GM12878 (cell line): ENCODE results near the gene MGAT1. TPM values are rescaled to one million over a fixed set of nuclear protein-coding genes. Genes with fewer than 3 reads are reported as not detected.

ENCODE experiments used
- ATAC-seq: fragments of 200-7000 bp; cut with Tn5 transposase; 3 replicates; pipeline ENCODE4 v1.9.1; 2020; ENCODE audit warnings: mild to moderate bottlenecking, moderate library complexity
- BruUV-seq: library from RNA; stranded (reverse); fragments of 400-500 nt; replicated peaks from 2 replicates; lab custom pipeline; 2021; lab: Mats Ljungman, UMichigan
- CTCF ChIA-PET: fragments of 300-600 bp; sonication (Branson Sonifier 250); formaldehyde crosslinking; extraction: SDS; loops from one replicate; lab custom pipeline; 2021; ENCODE audit warnings: inconsistent platforms; lab: Yijun Ruan, JAX
- POLR2A ChIA-PET: fragments of 350-600 bp; formaldehyde crosslinking; extraction: SDS; loops from one replicate; lab custom pipeline; 2021; ENCODE audit warnings: inconsistent platforms; lab: Charles Lee
- RAD21 ChIA-PET: fragments of 300-600 bp; sonication (Branson Sonifier 250); formaldehyde crosslinking; loops from one replicate; lab custom pipeline; 2023; ENCODE audit warnings: antibody characterized with exemption; ENCODE audit not compliant: unreplicated experiment; lab: Charles Lee
- SMC1A ChIA-PET: fragments of 300-600 bp; sonication (Branson Sonifier 250); formaldehyde crosslinking; loops from one replicate; lab custom pipeline; 2023; ENCODE audit not compliant: unreplicated experiment, uncharacterized antibody; lab: Charles Lee
- DNase-seq: peaks from one replicate; pipeline ENCODE4 v3.0.0-alpha.2; 2011; ENCODE audit warnings: low read depth, low spot score
- FAIRE-seq: peaks from 3 replicates; lab custom pipeline; 2011; peaks lifted over from hg19 to GRCh38; lab: Jason Lieb, UNC
- H2AFZ ChIP-seq: 2 replicates; pipeline ENCODE4 v1.6.0; 2011; ENCODE audit warnings: low read depth, low read length, control low read depth; ENCODE audit not compliant: control insufficient read depth
- H3K27ac ChIP-seq: 2 replicates; pipeline ENCODE4 v1.5.1; 2011; ENCODE audit warnings: control low read depth; ENCODE audit not compliant: control insufficient read depth, insufficient read depth
- H3K27me3 ChIP-seq, 2 experiments: replicated peaks in 1 of 2; 2 replicates each; pipeline versions ENCODE4 v1.6.0 to v1.6.1; 2011; ENCODE audit warnings: low read length in 1 of 2; ENCODE audit not compliant: control insufficient read depth in 2 of 2, insufficient read depth in 2 of 2
- H3K36me3 ChIP-seq, 2 experiments: 2 replicates each; pipeline ENCODE4 v1.5.1; 2011; ENCODE audit warnings: low read length in 1 of 2; ENCODE audit not compliant: control insufficient read depth in 2 of 2, insufficient read depth in 2 of 2
- H3K4me1 ChIP-seq: 2 replicates; pipeline ENCODE4 v1.6.1; 2011; ENCODE audit warnings: mild to moderate bottlenecking, low read length, moderate library complexity, mixed read lengths; ENCODE audit not compliant: control insufficient read depth, insufficient read depth
- H3K4me2 ChIP-seq: 2 replicates; pipeline ENCODE4 v1.6.0; 2011; ENCODE audit warnings: control low read depth; ENCODE audit not compliant: control insufficient read depth, insufficient read depth
- H3K4me3 ChIP-seq: fragments of 200-600 bp; sonication (generic); 2 replicates; pipeline ENCODE4 v1.5.1; 2016
- H3K79me2 ChIP-seq: 2 replicates; pipeline ENCODE4 v1.6.0; 2011; ENCODE audit warnings: low read length; ENCODE audit not compliant: control insufficient read depth, insufficient read depth
- H3K9ac ChIP-seq: 2 replicates; pipeline ENCODE4 v1.8.0; 2011; ENCODE audit warnings: low read length, control low read depth, mixed read lengths; ENCODE audit not compliant: control insufficient read depth, insufficient read depth
- H3K9me3 ChIP-seq: replicated peaks from 3 replicates; pipeline ENCODE4 v1.5.1; 2011; ENCODE audit warnings: mild to moderate bottlenecking, low read length; ENCODE audit not compliant: control insufficient read depth, insufficient read depth
- H4K20me1 ChIP-seq: 2 replicates; pipeline ENCODE4 v1.6.0; 2011; ENCODE audit not compliant: control insufficient read depth, insufficient read depth
- ESRRA ChIP-seq: IDR thresholded peaks from 2 replicates; pipeline ENCODE4 v1.6.1; 2012; ENCODE audit warnings: mild to moderate bottlenecking, low read length, improper control_type of control experiment
- RB1 ChIP-seq: fragments of 450-650 bp; formaldehyde crosslinking; IDR thresholded peaks from 2 replicates; pipeline ENCODE4 v1.6.1; 2017; ENCODE audit warnings: mild to moderate bottlenecking, borderline replicate concordance
- WRNIP1 ChIP-seq: IDR thresholded peaks from 2 replicates; pipeline ENCODE4 v1.6.1; 2011; ENCODE audit warnings: low read depth, low read length, improper control_type of control experiment, borderline replicate concordance
- WGBS: methylation state at CpG from one replicate; pipeline ENCODE4 v1.1.6; 2016; ENCODE audit warnings: low lambda C conversion rate; ENCODE audit not compliant: insufficient replicate concordance, insufficient coverage; ENCODE audit errors: missing lambda C conversion rate; 5-methylcytosine and 5-hydroxymethylcytosine counted together
- in situ Hi-C: fragments of 300-500 bp; cut with MboI; formaldehyde crosslinking; loops from 9 replicates; pipeline ENCODE4 v1.14.3; 2018; ENCODE audit warnings: mixed read lengths
- intact Hi-C: fragments of 100-400 bp; cut with micrococcal nuclease; formaldehyde crosslinking; loops from one replicate; pipeline ENCODE4 v1.14.2; 2022; ENCODE audit not compliant: unreplicated experiment
- polyA plus RNA-seq, 11 experiments: library from polyadenylated mRNA; depleted of rRNA in 4 of 11; unstranded in 6 of 11; stranded (reverse) in 5 of 11; fragments of >200 nt; fragmentation: Nextera tagmentation in 4 of 11; fragmentation: Illumina TruSeq in 1 of 11; extraction: Ambion mirVana in 4 of 11; extraction: Trizol in 1 of 11; gene quantifications; 1 replicate in 1 of 11; 2 replicates in 10 of 11; pipeline versions ENCODE4 v1.2.1 to v1.2.3, GENCODE V29; 2011 to 2016; ENCODE audit warnings: inconsistent platforms in 2 of 11, missing spikeins in 2 of 11, low read depth in 1 of 11
- total RNA-seq, 4 experiments: library from RNA; depleted of rRNA in 3 of 4; stranded (reverse); fragments of >200 nt in 3 of 4; fragmentation: Illumina TruSeq in 1 of 4; extraction: Trizol in 1 of 4; gene quantifications; 2 replicates each; pipeline versions ENCODE4 v1.2.1 to v1.2.3, GENCODE V29; 2013 to 2021
- TF ChIP-seq, protein P1 (sequence below): fragments of 450-650 bp; IDR thresholded peaks from 2 replicates; pipeline ENCODE4 v1.6.1; 2018; ENCODE audit warnings: borderline replicate concordance, mild to moderate bottlenecking; ENCODE audit not compliant: partially characterized antibody

Gene MGAT1
- total and polyA plus RNA-seq, 10 of the 15 experiments (the other 5 are each of a cell fraction or from before 2014, with no cell fraction given), result 3.1 to 88.4 (median 62.7) TPM

DNA sequence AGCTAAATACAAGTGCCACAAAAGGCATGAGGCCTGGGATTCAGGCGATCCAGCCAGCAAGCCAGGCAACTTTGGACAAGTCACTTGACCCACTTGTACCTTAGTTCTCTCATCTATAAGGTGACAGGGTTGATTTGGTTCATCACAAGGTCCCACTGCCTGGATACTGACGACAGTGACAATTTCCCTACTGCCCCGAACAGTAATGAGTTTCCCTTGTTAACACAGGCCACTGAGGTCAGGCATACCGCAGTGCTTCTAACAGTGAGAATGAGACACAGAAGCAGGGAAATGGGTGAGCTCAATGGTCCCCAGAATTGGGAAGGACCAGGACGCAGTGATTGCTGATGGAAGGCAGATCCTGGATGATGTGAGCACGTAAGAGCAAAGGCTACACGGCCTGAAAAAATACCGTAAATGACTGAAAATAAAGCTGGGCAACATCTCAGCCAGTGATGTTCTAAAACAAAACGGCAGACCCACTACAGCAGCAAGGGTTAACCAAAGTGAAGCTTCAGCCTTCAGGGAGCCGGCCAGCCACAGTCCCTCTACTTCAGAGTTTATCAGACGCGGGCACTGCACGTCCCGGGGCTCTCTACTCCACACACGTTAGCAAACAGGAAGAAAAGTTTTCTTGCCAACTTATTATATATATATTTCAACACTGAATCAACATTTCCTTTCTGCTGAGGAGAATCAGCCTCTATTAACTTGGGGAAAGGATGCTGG is 846 bp downstream of the MGAT1 start:
- Histone ChIP-seq H3K4me1 (peaks cover 43% of the 10 kb centered on the region), H3K4me2 (peak overlapping the region; percentile 96), H3K27ac (no peak overlapping the region), H3K9ac (peak overlapping the region; percentile 48), H2AFZ (no peak overlapping the region), H4K20me1 (peaks cover 43% of the 10 kb centered on the region), H3K9me3 (no peaks in the 10 kb centered on the region), H3K27me3 (no peaks in the 10 kb centered on the region), H3K79me2 (peaks cover 88% of the 10 kb centered on the region), H3K4me3 (peak overlapping the region; percentile 81), H3K36me3 (peaks cover 4 to 27% of the 10 kb centered on the region in 2 experiments)
- in situ Hi-C loops (loop anchor here (5.0 to 25.0 kb wide), 3 partner anchors 61 to 989 kb away; partner anchors contain the start of genes MGAT4B, SQSTM1 and ZFP62), intact Hi-C loops (loop anchor here (2.0 to 10.0 kb wide), 2 partner anchors 59 to 353 kb away; partner anchors contain the start of gene ZFP62)
- DNase-seq, result no peak
- POLR2A ChIA-PET, result interaction anchor here (1.1 to 3.5 kb wide), 6 partner anchors 9 to 59 kb away, joined by 3 to 19 read pairs (median 4); no protein-coding TSS in a partner anchor
- ATAC-seq, result no peak
- RAD21 ChIA-PET, result interaction anchor here (0.7 to 4.3 kb wide), 4 partner anchors 9 to 59 kb away, joined by 3 to 23 read pairs (median 4); no protein-coding TSS in a partner anchor
- SMC1A ChIA-PET, result interaction anchor here (1.0 to 4.8 kb wide), 10 partner anchors 9 to 454 kb away, joined by 3 to 26 read pairs (median 6); no protein-coding TSS in a partner anchor
- FAIRE-seq, result no peak
- 11% methylated on average over 15 of the region's 15 CpGs for WGBS
- no TSS peak for BruUV-seq
- TF ChIP-seq WRNIP1 (0 out of 2 replicates have a peak, but pooled peaks have one; percentile 49), RB1 (no peak), ESRRA (no peak)
- TF ChIP-seq, protein P1, sequence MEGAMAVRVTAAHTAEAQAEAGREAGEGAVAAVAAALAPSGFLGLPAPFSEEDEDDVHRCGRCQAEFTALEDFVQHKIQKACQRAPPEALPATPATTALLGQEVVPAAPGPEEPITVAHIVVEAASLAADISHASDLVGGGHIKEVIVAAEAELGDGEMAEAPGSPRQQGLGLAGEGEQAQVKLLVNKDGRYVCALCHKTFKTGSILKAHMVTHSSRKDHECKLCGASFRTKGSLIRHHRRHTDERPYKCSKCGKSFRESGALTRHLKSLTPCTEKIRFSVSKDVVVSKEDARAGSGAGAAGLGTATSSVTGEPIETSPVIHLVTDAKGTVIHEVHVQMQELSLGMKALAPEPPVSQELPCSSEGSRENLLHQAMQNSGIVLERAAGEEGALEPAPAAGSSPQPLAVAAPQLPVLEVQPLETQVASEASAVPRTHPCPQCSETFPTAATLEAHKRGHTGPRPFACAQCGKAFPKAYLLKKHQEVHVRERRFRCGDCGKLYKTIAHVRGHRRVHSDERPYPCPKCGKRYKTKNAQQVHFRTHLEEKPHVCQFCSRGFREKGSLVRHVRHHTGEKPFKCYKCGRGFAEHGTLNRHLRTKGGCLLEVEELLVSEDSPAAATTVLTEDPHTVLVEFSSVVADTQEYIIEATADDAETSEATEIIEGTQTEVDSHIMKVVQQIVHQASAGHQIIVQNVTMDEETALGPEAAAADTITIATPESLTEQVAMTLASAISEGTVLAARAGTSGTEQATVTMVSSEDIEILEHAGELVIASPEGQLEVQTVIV, result no peak
- CTCF ChIA-PET, result interaction anchor here (0.8 to 4.2 kb wide), 9 partner anchors 11 to 67 kb away, joined by 3 to 23 read pairs (median 6); no protein-coding TSS in a partner anchor
